ENCODE results near the gene TMEM219.

DNA sequence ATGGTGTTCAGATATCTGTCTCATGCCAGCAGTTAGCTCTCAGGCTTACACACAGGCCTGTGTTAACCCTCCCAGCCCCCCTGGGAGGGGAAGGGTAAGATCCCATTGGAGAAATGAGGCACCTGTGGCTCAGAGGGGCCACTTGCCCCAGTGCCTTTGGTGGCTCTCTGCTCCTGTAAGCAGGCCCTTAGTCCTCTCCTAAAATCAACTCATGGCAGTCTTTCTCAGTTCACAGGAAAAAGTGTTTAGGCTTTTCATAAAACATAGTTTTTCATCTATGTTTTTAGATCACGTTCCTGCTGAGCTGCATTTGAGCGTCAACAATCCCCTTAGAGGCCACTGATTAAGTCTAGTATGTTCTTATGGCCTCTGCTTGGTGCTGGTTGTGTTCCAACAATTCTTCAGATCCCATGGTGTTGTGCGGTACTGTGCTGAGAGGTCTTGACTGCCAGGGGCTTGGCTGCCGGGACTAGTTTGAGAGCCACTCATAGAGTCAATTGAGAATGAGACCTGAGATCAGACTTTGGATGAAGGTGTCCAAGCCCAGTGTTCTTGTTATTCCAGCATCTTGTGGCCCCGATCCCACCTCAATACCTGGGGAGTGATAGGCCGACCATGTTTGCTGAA is 22.4 kb downstream of the TMEM219 start:
- TF ChIP-seq CTCF (IDR thresholded peaks at IDR 0.05 in 4 of 5, conservative IDR thresholded peaks at IDR 0.05 in 1 of 5) (no peak), POLR2A (IDR thresholded peaks at IDR 0.05) (no peak)
